Measurements from ENCODE around the gene CDKN2C. TPM values are rescaled to one million over a fixed set of nuclear protein-coding genes. Genes with fewer than 3 reads are reported as not detected.

CDKN2C gene
- polyA plus RNA-seq, 1 of the 3 experiments (the other 2 are of a cell fraction): 27.0 TPM

DNA sequence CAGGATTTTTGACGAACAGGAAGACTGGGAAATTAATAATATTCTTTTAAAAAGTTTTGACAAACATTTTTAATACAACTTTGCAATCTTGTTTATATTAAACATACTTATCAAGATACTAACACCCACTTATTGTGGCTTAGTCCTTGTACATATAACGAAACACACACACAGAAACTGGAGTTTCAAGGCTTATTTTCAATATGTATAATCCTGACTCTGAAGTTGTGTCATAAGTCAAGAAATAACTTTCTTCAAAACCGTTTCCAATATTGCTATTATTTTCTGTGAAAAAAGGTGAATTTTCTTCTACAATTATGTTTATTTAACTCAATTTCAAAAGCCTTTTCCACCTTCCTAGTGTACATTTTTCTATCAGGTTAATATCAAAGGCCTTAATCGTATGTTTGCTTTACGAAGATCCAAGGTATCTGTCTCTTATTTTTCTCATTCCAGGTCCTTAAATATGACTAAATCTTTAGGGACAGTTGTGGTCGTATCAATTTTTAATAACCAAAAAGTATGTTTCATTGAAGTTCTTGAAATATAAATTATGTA is 1.8 kb downstream of the CDKN2C start:
- peak overlapping the region; percentile 86 for H3K9ac ChIP-seq
- ChIA-PET CTCF (interaction anchor here (0.9 to 1.1 kb wide), 2 partner anchors 42 to 217 kb away, joined by 3 to 5 read pairs; no protein-coding TSS in a partner anchor), POLR2A (no interaction called here)
- no peaks in the 10 kb centered on the region for H3K9me3 ChIP-seq
- 0 out of 2 replicates have a peak, but pooled peaks have one; percentile 73 for TF ChIP-seq EZH2phosphoT487 (IDR thresholded peaks at IDR 0.05; ENCODE audit: borderline replicate concordance, low read depth)
- no peak for TF ChIP-seq EP300 (IDR thresholded peaks at IDR 0.05; ENCODE audit: borderline replicate concordance in 1 of 2, low read depth in 1 of 2, low read length in 1 of 2)
- no peaks in the 10 kb centered on the region for H3K9me2 ChIP-seq
- H3K4me1 ChIP-seq (ENCODE audit: control insufficient read depth in 1 of 2, insufficient read depth in 2 of 2, low read depth in 1 of 2, low read length in 1 of 2): peaks cover 6 to 15% of the 10 kb centered on the region in 2 experiments; a peak in 3 of 4 replicates
- H3K27me3 ChIP-seq (ENCODE audit: insufficient read depth): no peaks in the 10 kb centered on the region
- peak overlapping the region; percentile 67 for H2AFZ ChIP-seq (ENCODE audit: low read depth)
- H4K20me1 ChIP-seq (ENCODE audit: insufficient read depth): no peaks in the 10 kb centered on the region
- peaks cover 8 to 10% of the 10 kb centered on the region in 2 experiments for H3K36me3 ChIP-seq (replicated peaks in 1 of 2; ENCODE audit: control insufficient read depth in 1 of 2, insufficient read depth in 2 of 2, low read length in 1 of 2)
- H3F3A ChIP-seq (replicated peaks; ENCODE audit: insufficient read depth): peaks cover 37% of the 10 kb centered on the region
- peak overlapping the region; percentile 93 to 95 for H3K27ac ChIP-seq (ENCODE audit: low read depth in 2 of 2, low read length in 1 of 2)
- H3K4me3 ChIP-seq (ENCODE audit: low read depth in 2 of 2, low read length in 1 of 2): peak overlapping the region; percentile 96; a peak in 3 of 4 replicates
- H3K79me2 ChIP-seq (ENCODE audit: insufficient read depth): peaks cover 74% of the 10 kb centered on the region
- DNase-seq: no peak
- peak overlapping the region; percentile 96 for H3K4me2 ChIP-seq
- WGBS (ENCODE audit: low lambda C conversion rate): 43% methylated on average over 6 of the region's 6 CpGs

DNA sequence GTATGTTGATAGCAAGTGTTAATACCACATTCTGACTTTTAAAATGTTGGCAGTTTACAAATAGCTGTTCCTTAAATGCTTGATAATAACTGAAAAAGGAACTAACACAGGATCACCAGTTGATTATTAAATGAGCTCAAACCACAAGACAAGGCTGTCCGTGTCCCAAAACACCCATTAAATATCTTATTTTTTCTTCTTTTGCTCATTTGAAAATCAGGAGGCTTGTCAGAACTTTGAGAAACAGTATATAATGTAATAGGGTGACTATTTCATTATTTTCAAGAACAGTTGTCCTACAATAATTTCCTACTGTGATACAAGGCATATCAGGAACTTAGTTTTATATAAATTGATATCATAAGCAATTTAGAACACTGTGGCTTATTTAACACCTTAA is 2.7 kb downstream of the CDKN2C start:
- peak overlapping the region; percentile 60; the same call in 1 of the 2 replicates for H2AFZ ChIP-seq (ENCODE audit: low read depth)
- CTCF ChIA-PET: interaction anchor here (0.6 to 1.3 kb wide), 3 partner anchors 24 to 219 kb away, joined by 3 read pairs; no protein-coding TSS in a partner anchor

More for the DNA sequence above, 2.7 kb downstream of the CDKN2C start:
- Histone ChIP-seq H3K36me3 (replicated peaks in 1 of 2; ENCODE audit: control insufficient read depth in 1 of 2, insufficient read depth in 2 of 2, low read length in 1 of 2) (peaks cover 8 to 10% of the 10 kb centered on the region in 2 experiments), H3K4me1 (ENCODE audit: control insufficient read depth in 1 of 2, insufficient read depth in 2 of 2, low read depth in 1 of 2, low read length in 1 of 2) (peaks cover 9 to 15% of the 10 kb centered on the region in 2 experiments; a peak in 3 of 4 replicates), H3K9me3 (no peaks in the 10 kb centered on the region), H3K4me3 (ENCODE audit: low read depth in 2 of 2, low read length in 1 of 2) (peak overlapping the region; percentile 40 to 96; a peak in 3 of 4 replicates), H3K9me2 (no peaks in the 10 kb centered on the region), H3K27me3 (ENCODE audit: insufficient read depth) (no peaks in the 10 kb centered on the region), H3F3A (replicated peaks; ENCODE audit: insufficient read depth) (peaks cover 28% of the 10 kb centered on the region), H3K9ac (peak overlapping the region; percentile 40), H3K27ac (ENCODE audit: low read depth in 2 of 2, low read length in 1 of 2) (peak overlapping the region; percentile 22 to 28; a peak in 2 of 4 replicates), H3K4me2 (peak overlapping the region; percentile 96), H3K79me2 (ENCODE audit: insufficient read depth) (peaks cover 74% of the 10 kb centered on the region), H4K20me1 (ENCODE audit: insufficient read depth) (no peaks in the 10 kb centered on the region)
- POLR2A ChIA-PET: no interaction called here
- no peak for DNase-seq
- 42% methylated on average over 1 of the region's 1 CpG for WGBS (ENCODE audit: low lambda C conversion rate)
- no peak for TF ChIP-seq GATA2 (CRISPR knock-in tag; IDR thresholded peaks at IDR 0.05)
- TF ChIP-seq CHD2 (IDR thresholded peaks at IDR 0.05; ENCODE audit: low read length, partially characterized antibody): no peak
- no peak for TF ChIP-seq MEF2A (IDR thresholded peaks at IDR 0.05; ENCODE audit: borderline replicate concordance, low read depth)
- no peak for TF ChIP-seq RCOR1 (IDR thresholded peaks at IDR 0.05; ENCODE audit: low read length)
- no peak for TF ChIP-seq RAD21 (IDR thresholded peaks at IDR 0.05; ENCODE audit: low read length)
- TF ChIP-seq, protein P1, sequence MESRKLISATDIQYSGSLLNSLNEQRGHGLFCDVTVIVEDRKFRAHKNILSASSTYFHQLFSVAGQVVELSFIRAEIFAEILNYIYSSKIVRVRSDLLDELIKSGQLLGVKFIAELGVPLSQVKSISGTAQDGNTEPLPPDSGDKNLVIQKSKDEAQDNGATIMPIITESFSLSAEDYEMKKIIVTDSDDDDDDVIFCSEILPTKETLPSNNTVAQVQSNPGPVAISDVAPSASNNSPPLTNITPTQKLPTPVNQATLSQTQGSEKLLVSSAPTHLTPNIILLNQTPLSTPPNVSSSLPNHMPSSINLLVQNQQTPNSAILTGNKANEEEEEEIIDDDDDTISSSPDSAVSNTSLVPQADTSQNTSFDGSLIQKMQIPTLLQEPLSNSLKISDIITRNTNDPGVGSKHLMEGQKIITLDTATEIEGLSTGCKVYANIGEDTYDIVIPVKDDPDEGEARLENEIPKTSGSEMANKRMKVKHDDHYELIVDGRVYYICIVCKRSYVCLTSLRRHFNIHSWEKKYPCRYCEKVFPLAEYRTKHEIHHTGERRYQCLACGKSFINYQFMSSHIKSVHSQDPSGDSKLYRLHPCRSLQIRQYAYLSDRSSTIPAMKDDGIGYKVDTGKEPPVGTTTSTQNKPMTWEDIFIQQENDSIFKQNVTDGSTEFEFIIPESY (IDR thresholded peaks at IDR 0.05; ENCODE audit: borderline replicate concordance, low read depth): no peak
- no peak for TF ChIP-seq EZH2phosphoT487 (IDR thresholded peaks at IDR 0.05; ENCODE audit: borderline replicate concordance, low read depth)
- TF ChIP-seq, protein P2, sequence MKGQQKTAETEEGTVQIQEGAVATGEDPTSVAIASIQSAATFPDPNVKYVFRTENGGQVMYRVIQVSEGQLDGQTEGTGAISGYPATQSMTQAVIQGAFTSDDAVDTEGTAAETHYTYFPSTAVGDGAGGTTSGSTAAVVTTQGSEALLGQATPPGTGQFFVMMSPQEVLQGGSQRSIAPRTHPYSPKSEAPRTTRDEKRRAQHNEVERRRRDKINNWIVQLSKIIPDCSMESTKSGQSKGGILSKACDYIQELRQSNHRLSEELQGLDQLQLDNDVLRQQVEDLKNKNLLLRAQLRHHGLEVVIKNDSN (IDR thresholded peaks at IDR 0.05; ENCODE audit: borderline replicate concordance, low read depth): no peak
- TF ChIP-seq ELF1 (IDR thresholded peaks at IDR 0.05): no peak
- TF ChIP-seq, protein P3, sequence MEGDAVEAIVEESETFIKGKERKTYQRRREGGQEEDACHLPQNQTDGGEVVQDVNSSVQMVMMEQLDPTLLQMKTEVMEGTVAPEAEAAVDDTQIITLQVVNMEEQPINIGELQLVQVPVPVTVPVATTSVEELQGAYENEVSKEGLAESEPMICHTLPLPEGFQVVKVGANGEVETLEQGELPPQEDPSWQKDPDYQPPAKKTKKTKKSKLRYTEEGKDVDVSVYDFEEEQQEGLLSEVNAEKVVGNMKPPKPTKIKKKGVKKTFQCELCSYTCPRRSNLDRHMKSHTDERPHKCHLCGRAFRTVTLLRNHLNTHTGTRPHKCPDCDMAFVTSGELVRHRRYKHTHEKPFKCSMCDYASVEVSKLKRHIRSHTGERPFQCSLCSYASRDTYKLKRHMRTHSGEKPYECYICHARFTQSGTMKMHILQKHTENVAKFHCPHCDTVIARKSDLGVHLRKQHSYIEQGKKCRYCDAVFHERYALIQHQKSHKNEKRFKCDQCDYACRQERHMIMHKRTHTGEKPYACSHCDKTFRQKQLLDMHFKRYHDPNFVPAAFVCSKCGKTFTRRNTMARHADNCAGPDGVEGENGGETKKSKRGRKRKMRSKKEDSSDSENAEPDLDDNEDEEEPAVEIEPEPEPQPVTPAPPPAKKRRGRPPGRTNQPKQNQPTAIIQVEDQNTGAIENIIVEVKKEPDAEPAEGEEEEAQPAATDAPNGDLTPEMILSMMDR (IDR thresholded peaks at IDR 0.05): no peak
- no peak for TF ChIP-seq JUND (IDR thresholded peaks at IDR 0.05)
- no peak for TF ChIP-seq YY1 (IDR thresholded peaks at IDR 0.05; ENCODE audit: low read depth)
- TF ChIP-seq, protein P4, sequence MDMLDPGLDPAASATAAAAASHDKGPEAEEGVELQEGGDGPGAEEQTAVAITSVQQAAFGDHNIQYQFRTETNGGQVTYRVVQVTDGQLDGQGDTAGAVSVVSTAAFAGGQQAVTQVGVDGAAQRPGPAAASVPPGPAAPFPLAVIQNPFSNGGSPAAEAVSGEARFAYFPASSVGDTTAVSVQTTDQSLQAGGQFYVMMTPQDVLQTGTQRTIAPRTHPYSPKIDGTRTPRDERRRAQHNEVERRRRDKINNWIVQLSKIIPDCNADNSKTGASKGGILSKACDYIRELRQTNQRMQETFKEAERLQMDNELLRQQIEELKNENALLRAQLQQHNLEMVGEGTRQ (IDR thresholded peaks at IDR 0.05; ENCODE audit: borderline replicate concordance, low read depth, low read length): no peak

All from SK-N-SH (cell line).